Activated CD4-positive, alpha-beta memory T cell treated with anti-CD3 and anti-CD28 coated beads for 36 hours (primary cell): ENCODE measurements around the gene SND1. TPM values are rescaled to one million over a fixed set of nuclear protein-coding genes. Genes with fewer than 3 reads are reported as not detected.

ENCODE experiments used
- CTCF ChIA-PET: fragments of 350-600 bp; sonication (Branson Sonifier 250); formaldehyde crosslinking; loops from one replicate; lab custom pipeline; 2021; ENCODE audit warnings: antibody characterized with exemption, inconsistent platforms; lab: Charles Lee
- POLR2A ChIA-PET: fragments of 350-600 bp; sonication (Branson Sonifier 250); formaldehyde crosslinking; loops from one replicate; lab custom pipeline; 2021; ENCODE audit warnings: antibody characterized with exemption; lab: Charles Lee
- DNase-seq: peaks from one replicate; pipeline ENCODE4 v3.0.0-alpha.2; 2020
- H3K27ac Mint-ChIP-seq: one replicate; pipeline ENCODE4 v1.8.0; 2021; ENCODE audit warnings: mixed read lengths
- H3K27me3 Mint-ChIP-seq: one replicate; pipeline ENCODE4 v1.8.0; 2021; ENCODE audit warnings: mixed read lengths
- H3K36me3 Mint-ChIP-seq: one replicate; pipeline ENCODE4 v1.8.0; 2021; ENCODE audit warnings: mixed read lengths
- H3K4me1 Mint-ChIP-seq: one replicate; pipeline ENCODE4 v1.8.0; 2021; ENCODE audit warnings: low read depth, mixed read lengths
- H3K4me3 Mint-ChIP-seq: one replicate; pipeline ENCODE4 v1.8.0; 2021; ENCODE audit warnings: mild to moderate bottlenecking, mixed read lengths
- H3K9me3 Mint-ChIP-seq: one replicate; pipeline ENCODE4 v1.8.0; 2021; ENCODE audit warnings: mixed read lengths
- intact Hi-C: fragments of 100-400 bp; cut with micrococcal nuclease; formaldehyde crosslinking; loops from one replicate; pipeline ENCODE4 v1.15.1; 2023
- total RNA-seq, 2 experiments: library from RNA; stranded (reverse); gene quantifications; one replicate each; pipeline ENCODE4 v1.2.3, GENCODE V29; 2021

The SND1 gene
- total RNA-seq, 2 experiments from 2014 or later = 208 to 235 TPM

DNA sequence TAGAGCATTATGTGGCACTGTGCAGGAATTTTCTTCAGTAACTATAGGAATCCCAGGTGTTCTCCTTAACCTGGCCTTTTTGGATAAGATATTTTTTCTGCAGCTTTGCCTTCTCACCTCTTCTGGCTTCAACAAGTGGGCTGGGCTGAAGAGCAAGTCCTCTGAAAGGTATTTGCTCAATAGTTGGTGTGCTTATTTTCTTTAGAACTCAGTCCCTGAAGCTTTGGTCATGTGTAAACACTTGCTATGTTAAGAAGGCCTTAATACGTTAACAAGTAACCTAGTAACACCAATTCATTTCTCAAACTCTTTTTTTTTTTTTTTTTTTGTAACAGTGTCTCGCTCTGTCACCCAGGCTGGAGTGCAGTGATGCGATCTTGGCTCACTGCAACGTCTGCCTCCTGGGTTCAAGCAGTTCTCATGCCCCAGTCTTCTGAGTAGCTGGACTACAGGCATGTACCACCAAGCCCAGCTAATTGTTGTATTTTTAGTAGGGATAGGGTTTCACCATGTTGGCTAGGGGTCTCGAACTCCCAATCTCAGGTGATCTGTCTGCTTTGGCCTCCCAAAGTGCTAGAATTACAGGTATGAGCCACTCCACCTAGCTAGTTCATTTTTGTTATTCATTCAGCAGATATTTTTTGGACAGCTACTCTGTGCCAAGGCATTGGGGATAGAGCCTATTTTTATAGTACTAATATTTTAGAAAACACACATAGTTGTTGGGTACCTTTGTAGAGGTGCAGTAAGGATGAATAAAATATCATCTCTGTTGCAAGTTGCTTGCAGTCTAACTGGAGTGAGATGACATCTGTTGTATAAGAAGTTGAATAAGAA lies 164.6 kb downstream of the SND1 start:
- CTCF ChIA-PET = no interaction called here
- POLR2A ChIA-PET = no interaction called here
- intact Hi-C loops = no loop called here
- no peak overlapping the region for H3K27ac Mint-ChIP-seq
- H3K9me3 Mint-ChIP-seq = no peaks in the 10 kb centered on the region
- no peaks in the 10 kb centered on the region for H3K27me3 Mint-ChIP-seq
- H3K36me3 Mint-ChIP-seq = peaks cover 12% of the 10 kb centered on the region
- peaks cover 43% of the 10 kb centered on the region for H3K4me1 Mint-ChIP-seq
- no peak for DNase-seq
- H3K4me3 Mint-ChIP-seq = no peak overlapping the region

DNA sequence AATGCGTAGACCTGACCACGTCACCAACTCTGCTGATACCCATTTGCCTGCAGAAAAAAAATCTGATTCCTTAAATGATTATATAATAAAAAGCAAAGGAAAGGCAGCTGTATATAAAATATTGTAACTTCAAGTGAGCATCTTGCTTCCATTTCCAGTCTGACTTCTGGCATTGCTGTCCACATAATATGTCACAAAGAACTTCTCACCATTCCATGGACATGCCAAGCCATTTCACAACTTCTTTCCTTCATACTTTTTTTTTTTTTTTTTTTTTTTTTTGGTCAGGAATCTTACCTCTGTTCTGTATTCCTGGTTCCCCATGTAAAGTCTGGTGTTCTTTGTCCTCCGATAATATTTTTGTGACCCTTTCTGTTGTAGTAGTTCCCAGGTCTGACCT lies 165.5 kb downstream of the SND1 start:
- Mint-ChIP-seq H3K27me3 (no peaks in the 10 kb centered on the region), H3K36me3 (peaks cover 12% of the 10 kb centered on the region), H3K27ac (no peak overlapping the region), H3K9me3 (no peaks in the 10 kb centered on the region), H3K4me1 (peaks cover 40% of the 10 kb centered on the region), H3K4me3 (no peak overlapping the region)
- intact Hi-C loops = no loop called here
- CTCF ChIA-PET = no interaction called here
- POLR2A ChIA-PET = no interaction called here
- no peak for DNase-seq

DNA sequence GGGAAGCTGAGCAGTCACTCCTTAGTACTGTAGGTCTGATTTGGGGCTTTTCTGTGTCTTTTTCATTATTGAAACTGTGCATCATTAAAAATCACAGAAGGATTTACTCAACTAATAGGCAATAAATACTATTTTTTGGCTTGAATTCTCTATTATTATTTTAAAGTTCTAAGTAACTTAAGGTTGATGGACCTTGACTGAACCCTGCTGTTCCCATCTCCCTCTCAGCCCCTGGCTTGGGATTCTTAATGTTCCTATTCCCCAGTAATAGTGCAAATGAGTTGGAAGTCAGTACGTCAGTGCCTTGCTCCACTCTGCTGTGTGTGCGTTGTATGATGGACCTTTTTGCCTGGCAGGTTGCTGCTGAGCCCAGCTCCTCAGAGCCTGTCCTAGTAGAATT lies 166.3 kb downstream of the SND1 start:
- Mint-ChIP-seq H3K27me3 (no peaks in the 10 kb centered on the region), H3K36me3 (peaks cover 7% of the 10 kb centered on the region), H3K4me1 (peaks cover 37% of the 10 kb centered on the region), H3K9me3 (no peaks in the 10 kb centered on the region), H3K27ac (no peak overlapping the region), H3K4me3 (no peak overlapping the region)
- ChIA-PET CTCF (no interaction called here), POLR2A (no interaction called here)
- intact Hi-C loops = no loop called here
- no peak for DNase-seq

DNA sequence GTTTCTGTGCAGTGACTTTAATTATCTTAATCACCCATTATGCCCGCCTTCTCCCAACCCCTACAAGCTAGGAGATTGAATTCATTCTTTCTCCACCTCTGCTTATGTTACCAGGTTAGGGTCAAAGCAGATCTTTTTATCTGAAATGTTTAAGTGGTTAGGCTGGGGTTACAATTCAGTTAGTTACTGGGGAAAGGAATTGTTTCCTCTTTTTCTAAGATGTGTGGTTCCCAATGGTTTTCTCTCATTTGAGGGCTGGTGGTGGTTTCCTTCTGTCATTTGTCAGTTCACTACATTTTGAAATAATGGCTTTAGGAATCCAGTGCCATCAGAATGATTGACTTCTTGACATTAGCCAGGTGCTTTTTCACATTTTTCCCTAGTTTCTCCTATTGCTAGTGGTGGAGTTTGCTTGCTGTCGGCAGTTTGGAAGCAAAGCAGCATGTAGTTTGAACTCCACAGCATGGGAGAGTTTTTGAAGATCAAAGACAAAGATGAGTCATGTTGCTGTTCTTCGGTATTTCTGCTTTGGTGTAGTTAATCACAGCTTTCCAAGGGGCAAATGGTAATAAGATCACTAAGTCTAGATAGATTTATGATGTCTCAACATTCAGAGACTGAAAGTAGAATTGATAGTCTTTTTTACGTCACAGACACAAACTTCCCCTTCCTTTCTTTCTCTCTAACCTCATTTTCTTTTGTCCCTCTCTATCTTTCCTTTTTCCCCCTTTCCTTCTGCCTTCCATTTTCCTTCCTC lies 168.2 kb downstream of the SND1 start:
- ChIA-PET CTCF (no interaction called here), POLR2A (no interaction called here)
- intact Hi-C loops = loop anchor here (1.0 kb wide), 3 partner anchors 15 to 37 kb away; no protein-coding TSS in a partner anchor
- Mint-ChIP-seq H3K27ac (peak overlapping the region; percentile 56), H3K36me3 (peaks cover 5% of the 10 kb centered on the region), H3K4me1 (peaks cover 37% of the 10 kb centered on the region), H3K9me3 (no peaks in the 10 kb centered on the region), H3K27me3 (no peaks in the 10 kb centered on the region), H3K4me3 (peak overlapping the region; percentile 9)
- no peak for DNase-seq

DNA sequence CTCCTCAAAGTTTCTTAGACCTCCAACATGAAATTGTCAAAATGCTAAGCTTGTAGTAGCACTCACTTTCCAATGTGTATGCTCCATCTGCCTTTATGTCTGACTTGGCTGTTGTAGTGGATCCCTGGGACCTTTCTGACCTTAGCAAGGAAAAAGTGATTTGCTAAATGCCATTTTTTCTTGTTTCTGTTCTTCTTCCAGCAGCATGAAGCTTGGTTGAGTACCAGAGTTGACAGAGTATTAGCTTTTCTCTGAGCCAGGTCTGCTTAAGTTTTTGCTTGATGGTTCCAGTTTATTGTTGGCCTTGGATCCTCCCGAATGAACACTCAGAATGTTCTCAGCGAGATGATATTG lies 168.7 kb downstream of the SND1 start:
- Mint-ChIP-seq H3K27ac (peak overlapping the region; percentile 56), H3K4me3 (no peak overlapping the region), H3K27me3 (no peaks in the 10 kb centered on the region), H3K36me3 (peaks cover 4% of the 10 kb centered on the region), H3K9me3 (no peaks in the 10 kb centered on the region), H3K4me1 (peaks cover 37% of the 10 kb centered on the region)
- CTCF ChIA-PET = no interaction called here
- POLR2A ChIA-PET = no interaction called here
- intact Hi-C loops = loop anchor here (1.0 kb wide), 3 partner anchors 15 to 37 kb away; no protein-coding TSS in a partner anchor
- DNase-seq = no peak

DNA sequence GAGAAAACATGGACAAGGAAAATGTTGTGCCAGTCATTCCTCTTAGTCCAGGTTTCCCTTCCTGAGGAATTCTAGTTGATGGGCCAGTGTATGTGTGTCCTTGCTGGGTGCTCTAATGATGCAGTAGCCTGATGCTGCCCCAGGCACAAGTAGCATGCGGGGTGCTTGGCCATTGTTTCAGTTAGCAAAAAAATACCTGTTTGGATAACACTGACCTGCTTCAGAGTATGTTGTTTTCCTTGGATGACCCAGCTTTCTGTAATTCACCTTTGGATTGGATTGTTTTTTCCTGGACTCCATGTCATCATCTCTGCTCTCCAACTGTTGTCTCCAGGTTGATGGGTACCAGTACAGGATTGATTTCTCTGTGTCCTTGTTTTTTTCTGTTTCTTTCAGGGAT lies 169.2 kb downstream of the SND1 start:
- intact Hi-C loops = no loop called here
- Mint-ChIP-seq H3K4me1 (peaks cover 37% of the 10 kb centered on the region), H3K4me3 (no peak overlapping the region), H3K27me3 (no peaks in the 10 kb centered on the region), H3K27ac (peak overlapping the region; percentile 56), H3K9me3 (no peaks in the 10 kb centered on the region), H3K36me3 (peaks cover 1% of the 10 kb centered on the region)
- ChIA-PET CTCF (no interaction called here), POLR2A (no interaction called here)
- no peak for DNase-seq

DNA sequence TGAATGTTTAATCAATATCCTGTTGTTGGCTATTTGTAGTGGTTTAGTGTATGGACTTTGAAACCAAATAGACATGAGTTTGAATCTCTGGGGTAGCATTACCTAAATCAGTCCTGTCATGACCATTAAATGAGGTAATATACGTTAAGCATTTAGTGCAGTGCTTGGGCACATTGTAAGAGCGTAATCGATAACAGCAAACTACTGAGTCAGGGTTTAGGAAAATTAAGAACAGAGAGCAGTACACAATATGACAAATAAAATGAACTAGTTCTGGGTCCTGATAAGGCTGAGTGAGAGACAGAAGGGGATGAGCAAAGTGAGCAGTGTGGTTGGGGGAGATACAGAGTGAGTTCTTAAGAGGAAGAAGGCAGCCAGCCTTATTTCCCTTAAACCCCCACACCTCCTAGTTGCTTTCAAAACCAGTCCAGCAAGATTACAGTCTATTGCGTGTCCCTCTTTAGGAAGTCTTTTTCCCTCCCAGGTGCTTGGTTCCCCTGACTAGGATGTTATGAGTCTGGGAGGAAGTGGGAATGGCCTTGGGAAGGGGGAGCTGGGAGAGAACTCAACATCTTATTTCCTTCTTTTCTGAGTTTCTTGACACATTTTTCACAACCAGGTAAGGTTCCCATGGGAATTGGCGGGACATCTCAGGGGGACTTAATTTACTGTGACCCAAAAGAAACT lies 171.0 kb downstream of the SND1 start:
- no peak for DNase-seq
- H3K27me3 Mint-ChIP-seq = no peaks in the 10 kb centered on the region
- intact Hi-C loops = no loop called here
- no peak overlapping the region for H3K27ac Mint-ChIP-seq
- H3K36me3 Mint-ChIP-seq = peaks cover 1% of the 10 kb centered on the region
- H3K4me3 Mint-ChIP-seq = no peak overlapping the region
- no peaks in the 10 kb centered on the region for H3K9me3 Mint-ChIP-seq
- H3K4me1 Mint-ChIP-seq = peaks cover 37% of the 10 kb centered on the region
- POLR2A ChIA-PET = no interaction called here
- CTCF ChIA-PET = no interaction called here

DNA sequence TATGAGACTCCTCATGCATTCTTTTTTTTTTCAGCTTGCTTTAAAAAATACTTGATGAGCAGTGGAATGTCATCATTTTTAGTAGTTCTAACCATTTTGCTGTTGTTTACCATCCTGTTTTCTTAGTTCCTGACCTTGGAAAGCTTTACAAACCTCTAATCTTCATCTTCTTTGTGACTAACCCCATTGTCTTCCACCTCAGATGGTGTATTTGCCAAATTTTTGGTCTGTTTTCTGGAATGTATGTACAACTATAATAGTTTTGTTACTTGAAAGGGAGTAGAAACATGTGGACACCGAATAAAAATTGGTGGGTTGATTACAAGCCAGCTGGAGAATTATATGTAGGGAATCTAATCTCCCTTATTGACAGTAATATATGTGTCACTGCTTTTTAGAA lies 172.7 kb downstream of the SND1 start:
- H3K4me3 Mint-ChIP-seq = no peak overlapping the region
- intact Hi-C loops = no loop called here
- ChIA-PET CTCF (no interaction called here), POLR2A (no interaction called here)
- no peaks in the 10 kb centered on the region for H3K9me3 Mint-ChIP-seq
- no peak for DNase-seq
- peaks cover 30% of the 10 kb centered on the region for H3K4me1 Mint-ChIP-seq
- no peaks in the 10 kb centered on the region for H3K27me3 Mint-ChIP-seq
- no peak overlapping the region for H3K27ac Mint-ChIP-seq
- peaks cover 3% of the 10 kb centered on the region for H3K36me3 Mint-ChIP-seq

DNA sequence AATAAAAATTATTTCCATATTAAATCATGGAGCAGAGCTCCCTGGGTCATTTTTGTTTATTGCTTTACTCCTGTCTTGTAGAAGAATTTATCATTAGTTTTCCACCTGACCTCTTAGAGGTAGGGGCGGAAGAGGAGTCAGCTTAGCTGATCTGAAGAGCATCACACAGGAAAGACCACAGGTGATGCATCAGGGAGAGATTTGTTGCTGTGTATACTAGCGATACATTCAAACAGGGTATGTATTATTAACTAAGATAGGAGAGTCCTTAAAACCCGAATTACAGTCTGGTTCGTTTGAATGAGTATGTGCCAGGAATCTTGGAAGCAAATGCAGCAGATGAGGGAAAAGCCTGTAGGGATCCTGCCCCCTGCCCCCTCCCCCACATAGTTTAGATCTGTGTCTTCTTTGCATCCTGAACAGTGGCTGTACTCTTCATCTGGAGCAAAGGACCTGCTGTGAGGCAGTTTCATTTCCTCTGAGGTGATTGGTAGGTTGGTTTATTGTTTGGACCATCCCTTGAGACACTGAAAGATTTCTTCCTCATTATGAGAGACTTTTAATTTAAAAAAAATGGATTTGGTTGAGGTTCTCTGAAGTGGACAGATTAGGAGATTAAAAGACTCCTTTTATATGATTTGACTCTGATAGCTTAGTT lies 177.0 kb downstream of the SND1 start:
- Mint-ChIP-seq H3K4me1 (peaks cover 9% of the 10 kb centered on the region), H3K4me3 (no peak overlapping the region), H3K36me3 (peaks cover 19% of the 10 kb centered on the region), H3K9me3 (no peaks in the 10 kb centered on the region), H3K27ac (no peak overlapping the region), H3K27me3 (no peaks in the 10 kb centered on the region)
- DNase-seq = no peak
- intact Hi-C loops = no loop called here
- ChIA-PET POLR2A (no interaction called here), CTCF (no interaction called here)

DNA sequence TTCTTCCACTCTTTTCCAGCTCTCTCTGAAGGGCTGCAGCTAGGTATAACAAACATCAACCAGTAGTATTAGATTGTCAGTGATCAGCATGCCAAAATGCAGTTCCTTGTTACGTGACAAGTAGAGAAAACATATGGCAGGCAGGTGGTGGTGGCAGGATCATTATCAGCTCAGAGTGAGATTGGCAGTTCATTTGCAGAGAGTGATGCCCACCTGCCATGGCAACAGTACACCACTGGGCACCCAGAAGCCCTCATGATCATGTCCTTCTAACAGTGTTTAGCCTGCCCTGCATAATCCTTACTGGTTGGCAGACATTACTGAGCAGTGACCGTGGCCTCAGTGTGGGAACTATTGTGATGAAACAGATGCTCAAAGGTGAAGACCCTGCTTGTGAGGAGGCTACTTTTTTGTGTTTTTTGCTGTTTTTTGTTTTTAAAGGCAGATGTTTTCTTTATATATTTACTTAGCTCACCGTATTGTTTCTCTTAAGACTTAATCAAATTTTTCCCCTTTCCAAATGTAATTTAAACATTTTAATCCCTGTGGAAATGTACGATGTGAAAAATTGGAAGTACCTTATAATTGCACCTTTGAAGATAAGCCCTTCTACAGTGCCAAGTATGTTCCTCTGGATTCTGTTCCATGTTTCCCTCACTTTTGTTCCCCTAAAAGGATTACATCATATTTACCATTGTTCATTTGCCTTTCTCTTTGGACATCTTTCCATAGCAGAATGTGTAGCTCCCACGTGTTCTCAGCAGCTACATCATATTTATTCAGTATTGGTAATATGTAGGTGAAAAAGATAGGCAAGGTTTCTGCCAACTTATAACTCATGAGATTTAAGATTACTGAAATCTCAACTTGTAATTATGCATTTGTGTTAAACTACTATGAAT lies 179.6 kb downstream of the SND1 start:
- Mint-ChIP-seq H3K4me3 (no peak overlapping the region), H3K27me3 (no peaks in the 10 kb centered on the region), H3K36me3 (peaks cover 34% of the 10 kb centered on the region), H3K9me3 (peaks cover 7% of the 10 kb centered on the region), H3K27ac (no peak overlapping the region), H3K4me1 (peaks cover 5% of the 10 kb centered on the region)
- intact Hi-C loops = no loop called here
- DNase-seq = no peak
- POLR2A ChIA-PET = no interaction called here
- CTCF ChIA-PET = interaction anchor here (0.7 kb wide), 1 partner anchor 228 kb away, joined by 3 read pairs; no protein-coding TSS in a partner anchor

DNA sequence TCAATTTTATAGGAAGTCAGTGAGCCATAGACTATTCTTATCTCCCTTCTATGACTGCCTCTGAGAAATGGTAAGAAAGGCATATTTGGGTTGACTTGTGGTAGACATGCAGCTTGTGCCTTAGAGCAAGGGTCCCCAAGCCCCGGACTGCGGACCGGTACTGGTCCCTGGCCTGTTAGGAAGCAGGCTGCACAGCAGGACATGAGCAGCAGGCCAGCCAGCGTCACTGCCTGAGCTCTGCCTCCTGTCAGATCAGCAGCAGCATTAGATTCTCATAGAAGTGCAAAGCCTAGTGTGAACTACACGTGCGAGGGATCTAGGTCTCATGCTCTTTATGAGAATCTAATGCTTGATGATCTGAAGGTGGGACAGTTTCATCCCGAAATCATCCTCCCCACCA lies 180.6 kb downstream of the SND1 start:
- Mint-ChIP-seq H3K36me3 (peaks cover 40% of the 10 kb centered on the region), H3K27me3 (no peaks in the 10 kb centered on the region), H3K4me3 (no peak overlapping the region), H3K4me1 (peaks cover 5% of the 10 kb centered on the region), H3K27ac (no peak overlapping the region), H3K9me3 (peaks cover 9% of the 10 kb centered on the region)
- no peak for DNase-seq
- intact Hi-C loops = no loop called here
- ChIA-PET CTCF (interaction anchor here (0.7 kb wide), 1 partner anchor 227 kb away, joined by 3 read pairs; no protein-coding TSS in a partner anchor), POLR2A (no interaction called here)
